DMS114 treated with DMSO at 0.1 percent for 48 hours (cell line): ENCODE measurements around the gene HS6ST2.

ENCODE experiments used
- DNase-seq: peaks from one replicate; lab custom pipeline; 2025; ENCODE audit not compliant: unreplicated experiment; lab: John Stamatoyannopoulos, UW

Gene HS6ST2

DNA sequence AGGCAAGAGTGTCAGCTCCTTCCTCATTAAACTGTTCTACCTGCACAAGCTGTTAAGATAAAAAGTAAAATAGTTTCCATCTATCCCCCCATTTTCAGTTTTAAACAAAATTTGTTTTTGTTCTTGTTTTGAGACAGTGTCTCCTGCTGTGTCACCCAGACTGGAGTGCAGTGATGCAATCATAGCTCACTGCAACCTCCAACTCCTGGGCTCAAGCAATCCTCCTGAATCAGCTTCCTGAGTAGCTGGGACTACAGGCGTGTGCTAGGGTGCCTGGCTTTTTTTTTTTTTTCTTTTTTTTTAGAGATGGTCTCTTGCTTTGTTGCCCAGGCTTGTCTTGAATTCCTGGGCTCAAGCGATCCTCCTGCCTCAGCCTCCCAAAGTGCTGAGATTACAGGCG, 105.4 kb downstream of the HS6ST2 start:
- no peak for DNase-seq

DNA sequence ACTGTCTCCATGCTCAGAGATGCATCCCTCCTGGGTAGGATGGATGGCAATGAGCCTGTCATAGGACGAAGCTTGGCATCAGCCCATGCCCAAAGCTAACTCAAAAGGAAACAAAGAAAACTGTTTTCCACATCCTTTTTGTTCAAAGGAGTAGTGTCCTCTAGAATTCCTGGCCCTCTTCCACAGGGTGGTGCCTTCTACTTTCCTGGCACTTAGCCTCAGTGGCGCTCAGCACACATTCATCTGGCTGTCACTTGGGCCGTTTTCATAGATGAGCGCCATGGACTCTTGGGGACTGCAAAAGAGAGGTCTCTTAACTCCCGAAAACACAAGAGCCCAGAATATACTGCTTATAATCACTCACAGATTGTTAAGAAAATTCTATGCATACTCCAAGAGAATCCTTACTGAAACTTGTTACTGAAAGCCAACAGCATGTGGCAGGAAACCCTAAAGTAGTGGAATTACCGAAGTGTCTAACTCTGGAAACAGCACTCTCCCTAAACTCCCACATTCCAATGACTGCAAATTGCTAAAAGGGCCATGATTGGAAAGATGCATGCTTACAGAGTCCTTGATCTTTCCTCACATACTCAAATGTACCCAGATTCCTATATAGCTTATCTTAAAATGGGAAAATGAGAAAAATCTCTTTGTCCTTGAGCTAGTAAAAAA, 110.0 kb downstream of the HS6ST2 start:
- no peak for DNase-seq

DNA sequence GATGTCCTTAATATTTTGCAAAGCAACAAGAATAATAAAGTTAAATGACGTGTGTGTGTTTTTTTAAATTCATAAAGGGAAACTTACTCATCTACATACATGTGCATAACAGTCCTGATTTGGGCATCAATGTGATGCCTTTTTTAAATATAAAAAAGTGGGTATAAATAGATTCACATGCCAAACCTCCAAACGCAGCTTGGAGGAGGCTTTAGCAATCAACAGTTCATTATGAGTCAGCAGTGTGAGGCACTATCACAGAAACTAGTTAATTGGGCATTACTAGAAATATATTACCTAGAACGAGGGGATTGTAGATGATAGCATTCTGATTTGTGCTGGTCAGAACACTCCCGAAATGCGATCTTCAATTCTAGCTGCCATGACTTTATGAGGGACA, 115.1 kb downstream of the HS6ST2 start:
- DNase-seq = no peak

DNA sequence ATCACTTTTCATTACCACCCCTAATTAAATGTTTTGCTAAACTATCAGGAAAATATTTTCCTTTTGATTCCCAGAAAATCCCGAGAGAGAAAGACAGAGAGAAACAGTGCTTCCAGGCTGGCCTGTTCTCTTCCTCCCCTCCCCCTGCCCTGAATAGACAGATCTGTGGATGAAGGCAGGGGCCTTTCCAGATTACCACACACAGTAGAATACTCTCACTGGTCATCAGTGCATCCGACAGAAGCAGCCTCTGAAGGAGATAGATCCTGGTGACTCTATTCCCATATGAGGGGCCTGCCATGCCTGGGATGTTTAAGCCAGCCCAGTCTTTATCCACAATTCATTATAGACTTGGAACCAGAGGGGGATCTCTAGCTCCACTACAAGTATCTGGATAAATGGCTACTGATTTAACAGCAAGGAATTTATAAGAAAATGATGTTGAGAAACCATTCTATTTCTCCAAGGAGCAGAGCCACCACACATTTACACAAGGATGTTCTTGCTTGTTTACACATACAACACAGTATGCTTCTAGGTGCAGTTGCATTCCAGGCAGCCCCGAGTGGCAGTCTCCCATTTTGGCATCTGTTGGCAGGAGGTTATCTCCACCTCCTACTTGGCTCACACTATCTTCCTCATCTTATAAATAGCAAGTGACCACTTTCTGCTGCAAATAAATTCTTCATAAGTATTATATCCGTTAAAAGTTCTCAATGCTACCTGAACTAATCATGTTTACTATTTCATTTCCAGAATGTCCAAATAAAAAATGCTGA, 115.8 kb downstream of the HS6ST2 start:
- no peak for DNase-seq

DNA sequence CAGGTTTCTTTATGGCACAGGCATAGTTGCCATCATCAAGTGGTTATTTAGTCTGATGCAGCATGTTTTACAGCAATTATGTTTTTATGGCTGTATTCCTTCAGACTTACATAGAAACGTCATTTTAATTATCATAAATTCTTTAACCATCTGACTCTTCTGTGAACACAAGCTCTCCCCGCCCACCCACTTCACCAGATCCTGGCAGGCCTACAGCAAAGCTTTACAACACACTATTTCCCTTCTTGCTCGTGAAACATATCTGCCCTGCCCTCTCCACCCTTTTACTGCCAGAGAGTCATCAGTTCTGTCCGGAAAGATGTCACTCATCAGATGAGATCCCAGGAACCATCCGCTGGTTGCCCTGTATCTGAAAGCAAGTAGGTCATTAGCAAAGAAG, 120.5 kb downstream of the HS6ST2 start:
- DNase-seq = no peak

DNA sequence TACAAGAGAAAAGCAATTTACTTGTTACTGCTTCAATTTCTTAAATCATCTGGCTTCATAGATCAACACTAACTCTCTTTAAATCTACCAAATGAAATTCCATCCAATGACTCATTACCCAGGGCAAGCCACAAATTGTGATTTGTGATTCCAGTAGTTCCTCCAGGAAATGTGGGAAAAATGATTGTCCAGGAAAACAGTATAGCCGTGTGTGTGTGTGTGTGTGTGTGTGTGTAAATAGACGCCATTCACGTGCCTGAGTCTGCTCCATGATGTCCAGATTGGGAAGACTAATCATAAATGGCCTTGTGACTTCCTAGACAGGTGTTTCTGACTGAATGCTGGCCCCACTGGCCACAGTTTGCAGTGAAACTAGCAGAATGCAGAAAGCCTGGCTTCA, 121.3 kb downstream of the HS6ST2 start:
- DNase-seq = no peak

DNA sequence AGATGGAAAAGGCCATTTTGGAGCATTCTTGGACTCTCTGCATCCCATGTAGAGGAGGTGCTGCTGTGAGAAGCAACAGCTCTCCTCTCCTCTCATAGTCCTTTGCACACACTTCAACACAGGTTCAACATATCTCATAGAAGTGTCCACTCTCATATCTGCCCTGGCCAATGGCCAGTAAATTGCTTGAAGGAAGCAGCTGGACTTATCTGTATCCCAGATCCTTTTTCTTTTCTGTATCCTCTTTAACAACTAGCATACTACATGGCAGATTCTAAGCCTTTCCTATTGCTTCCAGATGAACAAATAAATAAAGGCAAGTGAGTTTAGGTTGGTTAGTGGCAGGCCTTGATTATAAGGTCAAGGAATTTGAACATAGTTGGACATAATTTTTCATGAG, 122.0 kb downstream of the HS6ST2 start:
- no peak for DNase-seq

DNA sequence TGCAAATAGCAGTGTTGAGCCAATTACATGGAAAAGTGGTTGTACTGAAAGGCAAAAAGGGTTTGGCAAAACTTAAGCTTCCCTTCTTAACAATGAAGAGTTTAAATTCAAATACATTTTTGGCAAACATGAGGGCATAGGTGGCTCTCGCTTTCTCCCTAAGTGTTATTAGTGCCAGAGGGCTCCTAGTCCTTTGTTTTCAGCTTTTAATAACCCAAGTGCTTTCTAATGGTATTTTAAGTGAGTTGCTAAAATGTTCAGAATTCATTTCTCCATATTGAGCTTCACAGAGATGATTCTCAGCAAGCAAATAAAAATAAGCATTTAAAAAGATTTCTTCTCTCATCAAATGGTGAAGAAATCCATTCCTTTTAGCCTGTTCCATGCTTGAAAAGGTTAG, 123.7 kb downstream of the HS6ST2 start:
- no peak for DNase-seq

DNA sequence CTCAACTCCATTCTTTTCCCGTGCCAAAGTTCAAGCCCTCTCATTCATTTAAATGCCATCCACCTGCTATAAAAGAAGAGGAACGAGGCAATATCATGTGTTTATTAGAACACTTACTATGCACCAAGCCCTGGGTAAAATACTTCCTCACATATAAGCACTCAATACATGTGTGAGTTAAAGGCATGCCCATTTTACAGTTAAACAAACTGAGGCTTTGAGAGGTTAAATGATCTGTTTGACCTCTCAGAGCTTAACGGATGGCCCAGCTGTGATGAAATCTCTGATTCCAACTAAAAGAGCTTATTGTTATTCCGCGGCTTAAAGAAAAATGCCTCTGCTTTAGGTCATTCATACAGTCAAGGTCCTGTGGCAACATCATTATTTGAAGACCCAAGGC, 124.3 kb downstream of the HS6ST2 start:
- no peak for DNase-seq

DNA sequence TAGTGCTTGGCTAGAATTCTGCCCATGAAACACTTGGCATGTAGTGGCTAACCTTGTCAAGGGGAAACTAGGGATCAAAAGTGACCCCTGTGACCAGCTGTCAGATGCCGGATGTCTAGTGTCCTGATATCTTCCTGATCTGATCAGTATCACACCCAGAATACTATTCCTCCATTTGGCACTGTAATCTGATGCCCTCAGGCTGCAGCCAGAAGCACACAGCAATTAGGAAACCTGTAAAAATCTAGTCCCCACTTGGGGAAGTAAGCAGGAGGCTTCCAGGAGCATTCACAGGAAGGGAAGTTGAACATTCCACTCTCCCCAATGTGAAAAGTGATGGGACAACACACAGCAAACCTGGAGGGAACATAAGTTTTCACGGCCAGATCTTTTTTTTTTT, 125.1 kb downstream of the HS6ST2 start:
- no peak for DNase-seq

DNA sequence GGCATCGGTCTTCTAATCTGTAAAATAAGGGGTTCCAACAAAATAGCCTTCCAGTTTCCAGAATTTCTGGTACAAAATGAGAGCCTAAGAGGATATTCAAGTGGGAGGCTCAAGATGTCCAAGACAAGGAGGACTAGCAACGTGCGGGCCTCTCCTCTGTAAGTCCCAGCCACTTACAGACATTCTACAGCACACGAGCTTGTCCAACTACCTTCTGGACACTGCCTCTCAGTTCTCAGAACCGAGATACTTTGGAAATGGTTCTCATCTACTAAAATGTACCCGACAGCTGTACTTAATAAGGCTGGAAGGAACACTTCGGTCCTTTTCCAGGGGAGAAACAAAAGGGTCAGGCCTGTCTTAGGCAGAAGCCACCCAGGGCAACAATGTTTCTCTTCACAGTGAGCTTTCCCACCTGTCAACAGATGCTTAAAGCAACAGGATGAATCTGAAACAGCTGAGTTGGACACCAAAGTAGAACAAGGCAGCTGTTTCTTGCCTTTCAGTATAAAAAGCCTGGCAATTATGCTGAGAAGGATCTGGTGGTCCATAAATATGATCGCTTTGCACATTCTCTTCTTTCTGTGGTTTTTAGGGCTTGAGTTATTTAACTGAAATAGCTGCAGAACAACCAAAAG, 127.0 kb downstream of the HS6ST2 start:
- DNase-seq = no peak

DNA sequence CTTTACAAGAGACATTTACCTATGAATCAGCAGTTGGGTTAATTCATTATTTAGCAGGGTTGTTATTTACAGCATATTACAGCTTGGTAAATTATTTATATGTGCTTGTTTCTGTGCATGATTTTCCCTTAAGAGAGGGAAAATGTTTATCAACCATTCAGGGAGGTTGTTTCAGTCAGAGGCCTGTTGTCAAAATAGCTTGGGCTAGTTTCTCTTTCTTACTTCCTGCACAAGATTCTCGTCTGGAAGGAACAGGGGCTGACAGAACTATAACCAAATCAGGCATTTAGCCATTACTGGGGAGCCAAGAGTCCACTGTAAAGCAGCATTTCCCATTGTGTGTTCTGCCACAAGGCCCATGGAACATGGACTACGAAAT, 135.8 kb downstream of the HS6ST2 start:
- no peak for DNase-seq

DNA sequence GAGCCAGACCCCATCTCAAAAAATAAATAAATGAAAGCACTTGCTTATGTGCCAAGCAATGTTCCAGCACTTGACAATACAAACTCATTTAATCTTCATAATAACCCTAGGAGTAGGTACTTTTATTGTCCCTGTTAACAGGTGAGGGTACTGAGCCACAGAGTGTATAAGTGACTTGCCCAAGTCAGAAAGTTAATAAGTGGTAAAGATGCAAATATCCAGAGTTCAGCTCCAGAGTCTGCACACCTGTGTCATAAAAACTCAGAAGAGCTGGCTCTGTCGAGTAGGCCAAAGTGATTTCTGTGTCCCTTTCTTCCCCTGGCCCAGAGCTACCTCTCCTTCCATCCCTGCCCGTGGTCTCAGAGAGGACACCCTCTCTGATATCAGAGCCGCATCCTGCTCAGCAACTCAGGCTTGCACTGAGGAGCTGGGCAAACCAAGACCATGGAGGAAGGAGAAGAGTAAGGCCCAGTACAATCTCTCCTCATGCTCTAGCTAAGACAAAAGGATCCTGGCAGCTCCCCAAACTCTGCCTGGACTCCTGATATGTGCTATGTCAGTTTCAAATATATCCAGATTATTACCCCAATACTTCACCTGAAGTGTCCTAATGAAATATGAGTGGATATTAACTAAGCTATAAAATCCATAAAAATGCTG, 136.3 kb downstream of the HS6ST2 start:
- DNase-seq = no peak

DNA sequence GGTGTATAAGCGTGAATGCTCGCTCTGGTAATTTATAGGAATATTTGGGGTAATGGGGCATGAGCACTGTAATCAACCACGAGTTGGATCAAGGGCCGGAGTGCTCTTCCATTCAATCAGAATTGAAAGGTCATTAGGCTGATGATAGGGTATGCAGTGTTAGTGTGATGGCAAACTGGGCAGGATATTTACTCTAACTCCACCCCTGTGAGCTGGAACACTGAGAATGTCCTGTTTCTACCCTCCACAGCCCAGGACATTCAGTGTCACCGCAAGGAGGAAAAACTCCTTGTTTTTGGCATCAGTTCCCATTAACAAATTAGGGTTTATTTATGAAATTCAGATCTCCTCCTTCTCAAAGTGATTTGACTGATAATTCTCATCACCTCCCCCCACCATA, 137.8 kb downstream of the HS6ST2 start:
- DNase-seq = no peak

DNA sequence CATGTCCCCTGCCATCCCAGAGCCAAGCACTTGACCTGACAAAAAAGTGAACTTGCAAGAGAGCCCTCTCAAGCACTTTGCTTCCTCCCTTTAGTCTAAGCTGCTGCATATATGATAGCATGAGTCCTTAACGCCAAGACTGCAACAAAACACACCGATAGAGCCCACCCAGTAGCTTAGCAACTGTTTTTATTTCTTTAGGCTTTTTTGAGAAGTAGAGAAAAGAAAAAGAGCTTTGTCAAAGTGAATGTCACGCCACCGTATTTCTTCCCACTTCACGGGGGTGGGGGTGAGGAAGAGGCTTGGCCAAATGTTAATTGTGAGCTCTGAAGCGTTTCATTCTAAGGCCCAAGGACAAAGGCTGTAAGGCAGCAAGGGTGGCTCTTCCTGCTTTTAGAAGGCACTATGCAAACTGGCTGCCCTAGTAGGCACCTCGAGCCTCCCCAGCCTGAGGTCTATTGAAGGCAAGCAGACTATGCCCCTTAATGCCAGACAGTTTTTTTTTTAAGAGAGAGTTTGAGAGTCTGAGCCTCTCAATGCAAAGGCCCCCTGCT, 138.6 kb downstream of the HS6ST2 start:
- DNase-seq = no peak

DNA sequence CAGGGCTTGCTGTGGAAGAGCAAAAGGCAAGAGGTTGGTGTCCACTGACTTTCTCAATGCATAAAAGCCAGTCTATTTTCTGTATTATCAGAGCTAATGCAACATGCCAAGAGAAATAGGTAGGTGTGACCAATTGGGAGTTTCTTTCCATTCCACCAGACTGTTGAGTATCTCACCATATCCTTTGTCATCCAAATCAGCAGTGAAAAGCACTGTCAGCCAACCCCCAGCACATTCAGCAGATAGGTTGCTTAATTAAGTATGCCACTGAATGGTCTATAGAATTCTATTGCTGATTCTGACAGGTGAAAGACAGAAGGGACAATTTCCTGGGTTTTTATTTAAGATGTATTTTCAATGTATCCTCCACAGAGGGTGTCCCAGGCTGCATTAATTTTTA, 139.8 kb downstream of the HS6ST2 start:
- no peak for DNase-seq

DNA sequence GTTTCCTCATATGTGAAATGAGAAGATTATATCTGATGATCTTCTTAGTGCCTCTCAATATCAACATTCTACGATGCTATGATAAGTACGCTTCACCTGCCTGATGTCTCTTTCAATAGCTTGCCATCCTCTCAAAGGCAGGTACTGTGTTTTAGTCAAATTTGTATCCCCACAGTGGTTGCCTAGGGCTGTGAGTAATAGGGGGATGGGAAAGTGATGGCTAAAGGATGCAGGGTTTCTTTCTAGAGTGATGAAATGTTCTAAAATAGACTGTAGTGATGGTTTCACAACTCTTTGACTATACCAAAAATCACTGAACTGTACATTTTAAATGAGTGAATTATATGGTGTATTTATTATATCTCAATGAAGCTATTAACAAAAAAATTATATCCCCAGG, 142.8 kb downstream of the HS6ST2 start:
- DNase-seq = no peak

DNA sequence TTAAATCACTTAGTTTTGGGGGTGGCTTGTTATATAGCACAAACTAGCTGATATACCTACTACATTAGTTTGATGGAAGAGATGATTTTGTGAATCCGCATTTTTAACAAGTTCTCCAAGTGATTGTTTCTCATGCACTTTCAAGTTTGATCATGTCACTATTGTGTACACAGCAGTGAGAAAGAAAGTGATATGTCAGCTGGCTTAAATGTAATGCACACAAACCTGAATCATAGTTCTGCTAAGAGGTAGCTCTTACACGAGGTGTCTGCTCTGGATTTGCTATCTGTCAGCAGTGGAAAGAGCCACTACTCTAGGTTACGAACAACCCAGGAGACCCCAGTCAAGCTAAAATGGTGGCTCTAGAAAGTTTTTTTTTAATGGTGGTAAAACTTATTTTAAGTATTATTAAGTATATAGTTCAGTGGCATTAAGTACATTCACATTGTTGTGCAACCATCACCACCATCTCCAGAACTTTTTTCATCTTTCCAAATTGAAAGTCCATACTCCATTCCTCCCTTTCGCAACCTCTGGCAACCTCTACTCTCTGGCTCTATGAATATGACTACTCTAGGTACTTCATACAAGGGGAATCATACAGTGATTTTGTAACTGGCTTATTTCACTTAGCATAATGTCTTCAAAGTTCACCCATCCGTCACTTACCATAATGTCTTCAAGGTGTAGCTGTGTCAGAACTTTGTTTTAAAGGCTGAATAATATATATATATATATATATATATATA, 147.3 kb downstream of the HS6ST2 start:
- DNase-seq = no peak

DNA sequence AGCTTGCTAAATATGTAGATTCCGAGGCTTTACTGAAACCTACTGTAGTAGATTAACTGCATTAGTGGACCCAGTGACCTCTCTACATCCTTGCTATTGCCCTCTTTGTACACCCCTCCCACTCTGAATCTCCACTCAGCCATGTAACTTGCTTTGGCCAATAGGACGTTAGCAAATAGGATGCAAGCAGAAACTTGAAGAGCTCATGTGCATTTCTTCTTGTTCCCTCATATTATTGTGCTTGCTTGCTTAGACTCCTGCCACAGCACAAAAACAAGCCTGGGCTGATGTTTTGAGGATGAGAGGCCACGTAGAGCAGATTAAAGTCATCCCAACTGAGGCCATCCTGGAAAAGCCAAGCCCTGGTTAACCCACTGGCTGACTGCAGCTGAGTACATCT, 147.9 kb downstream of the HS6ST2 start:
- no peak for DNase-seq

DNA sequence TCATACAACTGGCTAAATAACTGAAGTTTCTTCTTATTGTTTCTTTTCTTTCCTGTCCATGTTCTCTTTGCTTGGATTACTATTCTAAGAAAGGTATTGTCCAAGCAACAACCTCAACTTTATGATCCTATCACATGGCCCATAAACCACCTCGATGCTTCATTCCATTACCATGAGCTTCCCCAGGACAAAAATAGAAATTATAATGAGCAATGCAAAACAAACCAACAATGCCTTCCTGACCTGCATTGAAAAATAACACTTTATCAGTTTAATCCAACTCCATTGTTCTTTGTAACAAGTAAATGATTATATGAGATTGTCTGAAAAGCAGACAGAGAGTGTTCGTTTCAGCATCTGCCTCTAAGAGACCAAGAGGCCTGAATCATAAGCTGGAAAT, 148.8 kb downstream of the HS6ST2 start:
- DNase-seq = no peak
